ENCODE data around the gene EBNA1BP2.

- TF ChIP-seq EZH2phosphoT487 (IDR thresholded peaks at IDR 0.05; ENCODE audit: low read length) (no peak), CTCF (IDR thresholded peaks at IDR 0.05; ENCODE audit: low read length) (no peak), EZH2 (optimal IDR thresholded peaks at IDR 0.05; ENCODE audit: low read depth, low read length) (no peak)
These were observed 49.1 kb downstream of the EBNA1BP2 start for GRCh38 chr1:43123031-43123430.
